ENCODE measurements around the gene GTF3A.

The GTF3A gene

DNA sequence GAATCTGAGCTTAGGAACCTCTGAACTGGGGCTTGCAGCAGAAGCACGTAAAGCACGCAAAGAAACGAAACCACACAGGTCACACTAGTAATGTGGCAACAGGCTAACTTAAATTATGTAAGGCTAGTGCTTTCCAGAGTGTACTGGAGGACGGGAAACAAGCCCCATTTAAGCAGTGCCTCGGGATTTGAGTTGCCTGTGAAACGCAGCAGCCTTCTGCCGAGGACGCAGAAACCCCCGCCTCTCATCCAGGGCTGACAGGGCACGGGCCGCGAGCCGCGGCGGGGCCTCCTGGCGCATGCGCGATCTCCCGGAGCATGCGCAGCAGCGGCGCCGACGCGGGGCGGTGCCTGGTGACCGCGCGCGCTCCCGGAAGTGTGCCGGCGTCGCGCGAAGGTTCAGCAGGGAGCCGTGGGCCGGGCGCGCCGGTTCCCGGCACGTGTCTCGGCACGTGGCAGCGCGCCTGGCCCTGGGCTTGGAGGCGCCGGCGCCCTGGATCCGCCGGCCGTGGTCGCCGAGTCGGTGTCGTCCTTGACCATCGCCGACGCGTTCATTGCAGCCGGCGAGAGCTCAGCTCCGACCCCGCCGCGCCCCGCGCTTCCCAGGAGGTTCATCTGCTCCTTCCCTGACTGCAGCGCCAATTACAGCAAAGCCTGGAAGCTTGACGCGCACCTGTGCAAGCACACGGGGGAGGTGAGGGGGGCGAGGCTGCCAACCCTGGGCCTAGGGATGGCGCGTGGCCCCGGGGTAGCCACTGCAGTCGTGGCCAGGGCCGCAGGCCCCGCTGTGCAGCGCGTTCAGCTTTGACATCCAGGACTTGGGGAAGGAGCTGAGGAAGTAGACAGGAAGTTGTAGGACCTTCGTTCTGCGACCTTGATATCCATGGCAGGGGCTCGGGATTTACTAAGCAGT, at the start of gene GTF3A:
Gene GTF3A, plus strand, starts transcription at position 374 of the 912 bp plus-strand sequence.
- Histone ChIP-seq H3K4me1 (ENCODE audit: control insufficient read depth, insufficient read depth, low read length, unreplicated experiment) (peaks cover 10% of the 10 kb centered on the region), H3K27ac (ENCODE audit: low read depth, low read length) (peak within 1 kb of the TSS; percentile 37), H3K27me3 (ENCODE audit: insufficient read depth, low read length) (no peaks in the 10 kb centered on the region), H3K4me3 (ENCODE audit: low read depth, low read length) (peak within 1 kb of the TSS; percentile 97), H3K36me3 (ENCODE audit: insufficient read depth, low read length) (no peaks in the 10 kb centered on the region), H2AFZ (ENCODE audit: low read length, unreplicated experiment) (peak within 1 kb of the TSS; percentile 95), H3K79me2 (ENCODE audit: control insufficient read depth, insufficient read depth, low read length, unreplicated experiment) (peaks cover 26% of the 10 kb centered on the region)

GRCh38 chr13:27374650-27375049, 49.8 kb upstream of the GTF3A start:
- Histone ChIP-seq H2AFZ (ENCODE audit: low read length, unreplicated experiment) (no peak overlapping the region), H3K27me3 (ENCODE audit: insufficient read depth, low read length) (peaks cover 26% of the 10 kb centered on the region; the same call in 1 of the 2 replicates), H3K27ac (ENCODE audit: low read depth, low read length) (no peak overlapping the region), H3K4me1 (ENCODE audit: control insufficient read depth, insufficient read depth, low read length, unreplicated experiment) (peaks cover 7% of the 10 kb centered on the region), H3K4me3 (ENCODE audit: low read depth, low read length) (no peak overlapping the region), H3K79me2 (ENCODE audit: control insufficient read depth, insufficient read depth, low read length, unreplicated experiment) (no peaks in the 10 kb centered on the region), H3K36me3 (ENCODE audit: insufficient read depth, low read length) (no peaks in the 10 kb centered on the region)

GRCh38 chr13:27375686-27376326, 48.6 kb upstream of the GTF3A start:
- no peak overlapping the region for H3K27ac ChIP-seq (ENCODE audit: low read depth, low read length)
- H3K79me2 ChIP-seq (ENCODE audit: control insufficient read depth, insufficient read depth, low read length, unreplicated experiment): no peaks in the 10 kb centered on the region
- H3K4me3 ChIP-seq (ENCODE audit: low read depth, low read length): no peak overlapping the region
- no peaks in the 10 kb centered on the region for H3K36me3 ChIP-seq (ENCODE audit: insufficient read depth, low read length)
- H2AFZ ChIP-seq (ENCODE audit: low read length, unreplicated experiment): no peak overlapping the region
- peaks cover 26% of the 10 kb centered on the region; the same call in 1 of the 2 replicates for H3K27me3 ChIP-seq (ENCODE audit: insufficient read depth, low read length)
- peaks cover 7% of the 10 kb centered on the region for H3K4me1 ChIP-seq (ENCODE audit: control insufficient read depth, insufficient read depth, low read length, unreplicated experiment)

GRCh38 chr13:27379126-27379525, 45.3 kb upstream of the GTF3A start:
- Histone ChIP-seq H3K4me1 (ENCODE audit: control insufficient read depth, insufficient read depth, low read length, unreplicated experiment) (peaks cover 7% of the 10 kb centered on the region), H3K36me3 (ENCODE audit: insufficient read depth, low read length) (no peaks in the 10 kb centered on the region), H3K27ac (ENCODE audit: low read depth, low read length) (no peak overlapping the region), H3K79me2 (ENCODE audit: control insufficient read depth, insufficient read depth, low read length, unreplicated experiment) (no peaks in the 10 kb centered on the region), H3K4me3 (ENCODE audit: low read depth, low read length) (no peak overlapping the region), H2AFZ (ENCODE audit: low read length, unreplicated experiment) (no peak overlapping the region), H3K27me3 (ENCODE audit: insufficient read depth, low read length) (no peaks in the 10 kb centered on the region)

GRCh38 chr13:27379694-27380641, 44.5 kb upstream of the GTF3A start:
- peaks cover 7% of the 10 kb centered on the region for H3K4me1 ChIP-seq (ENCODE audit: control insufficient read depth, insufficient read depth, low read length, unreplicated experiment)
- no peaks in the 10 kb centered on the region for H3K36me3 ChIP-seq (ENCODE audit: insufficient read depth, low read length)
- no peak overlapping the region for H3K27ac ChIP-seq (ENCODE audit: low read depth, low read length)
- no peak overlapping the region for H2AFZ ChIP-seq (ENCODE audit: low read length, unreplicated experiment)
- peaks cover 4% of the 10 kb centered on the region for H3K27me3 ChIP-seq (ENCODE audit: insufficient read depth, low read length)
- H3K79me2 ChIP-seq (ENCODE audit: control insufficient read depth, insufficient read depth, low read length, unreplicated experiment): no peaks in the 10 kb centered on the region
- no peak overlapping the region for H3K4me3 ChIP-seq (ENCODE audit: low read depth, low read length)

DNA sequence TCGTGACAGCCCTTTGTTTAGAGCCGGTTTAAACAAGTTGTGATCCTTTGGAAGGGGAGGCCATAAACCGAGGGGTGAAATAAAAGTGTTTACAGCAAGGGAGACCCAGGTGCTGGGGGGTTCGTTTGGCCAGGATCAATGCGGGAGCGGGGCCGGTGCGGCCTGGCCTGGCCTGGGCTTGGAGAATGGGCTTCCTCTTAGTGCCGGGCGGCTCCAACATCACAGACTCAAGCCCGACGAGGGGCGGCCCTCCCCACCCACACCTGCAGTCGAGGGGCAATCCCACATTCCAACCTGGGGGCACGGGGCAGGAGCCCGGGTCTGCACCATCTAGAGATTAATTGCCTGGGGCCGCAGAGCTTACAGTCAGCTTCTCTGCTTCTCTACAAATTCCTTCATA, 42.8 kb upstream of the GTF3A start:
- Histone ChIP-seq H2AFZ (ENCODE audit: low read length, unreplicated experiment) (no peak overlapping the region), H3K36me3 (ENCODE audit: insufficient read depth, low read length) (no peaks in the 10 kb centered on the region), H3K27me3 (ENCODE audit: insufficient read depth, low read length) (peaks cover 17% of the 10 kb centered on the region), H3K4me1 (ENCODE audit: control insufficient read depth, insufficient read depth, low read length, unreplicated experiment) (no peaks in the 10 kb centered on the region), H3K4me3 (ENCODE audit: low read depth, low read length) (no peak overlapping the region), H3K27ac (ENCODE audit: low read depth, low read length) (no peak overlapping the region), H3K79me2 (ENCODE audit: control insufficient read depth, insufficient read depth, low read length, unreplicated experiment) (no peaks in the 10 kb centered on the region)

DNA sequence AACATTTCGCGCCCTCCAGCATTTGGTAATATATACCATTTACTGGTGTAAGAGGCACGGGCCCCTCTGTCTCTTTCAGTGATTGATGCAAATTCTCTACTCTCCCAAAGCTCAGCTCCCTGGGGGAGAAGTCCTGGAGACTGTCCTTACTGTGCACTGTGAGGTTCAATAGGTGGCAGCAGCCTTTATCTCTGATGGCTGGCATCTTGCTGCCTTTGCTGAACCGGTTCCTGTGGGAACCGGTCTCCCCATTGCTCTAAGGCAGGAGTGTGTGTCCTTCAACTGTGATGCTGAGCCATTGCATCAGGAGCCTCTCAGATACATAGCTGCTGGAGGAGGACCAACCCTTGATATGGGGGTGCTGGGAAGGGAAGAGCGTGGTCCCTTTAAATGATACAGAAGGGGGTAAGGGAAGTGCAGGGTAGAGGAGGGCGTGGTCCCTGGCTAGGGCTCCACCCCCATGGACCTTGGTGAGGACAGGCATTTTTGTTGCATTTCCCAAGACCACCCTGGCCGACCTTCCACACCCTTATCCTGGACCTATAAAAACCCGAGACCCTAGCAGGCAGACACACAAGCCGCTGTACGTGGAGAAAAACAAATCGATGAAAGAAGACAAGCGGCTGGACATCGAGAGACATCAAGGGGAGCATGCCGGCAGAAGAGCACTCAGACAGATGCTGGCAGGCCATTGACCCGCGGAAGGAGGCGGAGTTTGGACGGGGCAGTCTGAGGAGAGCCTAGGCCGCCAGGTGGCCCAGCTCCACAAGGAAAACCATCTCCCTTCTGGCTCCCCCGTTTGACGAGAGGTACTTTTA, 41.1 kb upstream of the GTF3A start:
- Histone ChIP-seq H2AFZ (ENCODE audit: low read length, unreplicated experiment) (no peak overlapping the region), H3K27me3 (ENCODE audit: insufficient read depth, low read length) (peaks cover 17% of the 10 kb centered on the region), H3K36me3 (ENCODE audit: insufficient read depth, low read length) (no peaks in the 10 kb centered on the region), H3K4me1 (ENCODE audit: control insufficient read depth, insufficient read depth, low read length, unreplicated experiment) (no peaks in the 10 kb centered on the region), H3K4me3 (ENCODE audit: low read depth, low read length) (no peak overlapping the region), H3K27ac (ENCODE audit: low read depth, low read length) (no peak overlapping the region), H3K79me2 (ENCODE audit: control insufficient read depth, insufficient read depth, low read length, unreplicated experiment) (no peaks in the 10 kb centered on the region)

DNA sequence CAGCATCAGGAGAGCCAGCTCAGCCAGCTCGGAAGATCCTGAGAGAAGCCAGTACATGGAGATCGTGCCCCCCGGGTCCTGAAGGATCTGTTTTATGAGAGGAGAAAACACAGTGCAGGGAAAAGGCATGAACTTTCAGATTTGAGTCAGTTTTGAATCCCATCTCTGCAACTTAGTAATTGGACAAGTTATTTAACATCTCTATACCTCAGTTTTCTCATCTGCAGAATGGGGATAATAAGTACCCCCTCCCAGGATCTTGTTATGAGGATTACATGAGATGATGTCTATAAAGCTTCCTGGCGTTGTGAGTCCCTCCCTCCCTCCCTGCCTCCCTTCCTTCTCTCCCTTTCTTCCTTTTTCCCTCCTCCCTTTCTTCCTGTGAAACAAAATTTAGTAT, 40.1 kb upstream of the GTF3A start:
- H3K27me3 ChIP-seq (ENCODE audit: insufficient read depth, low read length): peaks cover 17% of the 10 kb centered on the region
- H3K4me1 ChIP-seq (ENCODE audit: control insufficient read depth, insufficient read depth, low read length, unreplicated experiment): no peaks in the 10 kb centered on the region
- H3K27ac ChIP-seq (ENCODE audit: low read depth, low read length): no peak overlapping the region
- no peak overlapping the region for H3K4me3 ChIP-seq (ENCODE audit: low read depth, low read length)
- H3K79me2 ChIP-seq (ENCODE audit: control insufficient read depth, insufficient read depth, low read length, unreplicated experiment): no peaks in the 10 kb centered on the region
- no peaks in the 10 kb centered on the region for H3K36me3 ChIP-seq (ENCODE audit: insufficient read depth, low read length)
- H2AFZ ChIP-seq (ENCODE audit: low read length, unreplicated experiment): no peak overlapping the region

DNA sequence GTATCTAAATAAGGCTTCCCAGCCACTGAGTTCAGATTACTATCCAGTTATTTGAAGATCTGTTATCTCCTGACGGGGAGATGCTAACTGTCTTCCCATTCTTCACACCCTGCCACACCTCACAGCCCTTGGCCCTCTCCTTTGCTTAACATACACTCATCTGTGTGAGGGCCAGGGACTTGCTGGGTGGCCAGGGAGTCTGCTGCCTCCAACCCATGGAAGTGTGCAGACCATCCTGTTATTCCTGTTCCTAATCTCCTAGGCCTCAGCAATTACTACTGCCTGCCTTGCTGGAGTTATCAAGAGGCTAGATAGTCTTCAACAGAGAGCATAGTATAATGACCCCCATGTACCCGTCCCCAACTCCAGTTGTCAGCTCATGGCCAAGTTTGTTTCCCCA, 36.2 kb upstream of the GTF3A start:
- Histone ChIP-seq H2AFZ (ENCODE audit: low read length, unreplicated experiment) (no peak overlapping the region), H3K36me3 (ENCODE audit: insufficient read depth, low read length) (no peaks in the 10 kb centered on the region), H3K4me3 (ENCODE audit: low read depth, low read length) (no peak overlapping the region), H3K27me3 (ENCODE audit: insufficient read depth, low read length) (peaks cover 33% of the 10 kb centered on the region), H3K4me1 (ENCODE audit: control insufficient read depth, insufficient read depth, low read length, unreplicated experiment) (no peaks in the 10 kb centered on the region), H3K27ac (ENCODE audit: low read depth, low read length) (no peak overlapping the region), H3K79me2 (ENCODE audit: control insufficient read depth, insufficient read depth, low read length, unreplicated experiment) (no peaks in the 10 kb centered on the region)

- H3K79me2 ChIP-seq (ENCODE audit: control insufficient read depth, insufficient read depth, low read length, unreplicated experiment): no peaks in the 10 kb centered on the region
- peaks cover 41% of the 10 kb centered on the region for H3K27me3 ChIP-seq (ENCODE audit: insufficient read depth, low read length)
- H3K36me3 ChIP-seq (ENCODE audit: insufficient read depth, low read length): no peaks in the 10 kb centered on the region
- H3K27ac ChIP-seq (ENCODE audit: low read depth, low read length): no peak overlapping the region
- H3K4me1 ChIP-seq (ENCODE audit: control insufficient read depth, insufficient read depth, low read length, unreplicated experiment): no peaks in the 10 kb centered on the region
- H3K4me3 ChIP-seq (ENCODE audit: low read depth, low read length): no peak overlapping the region
- no peak overlapping the region for H2AFZ ChIP-seq (ENCODE audit: low read length, unreplicated experiment)
Measured at GRCh38 chr13:27389891-27390290, 34.5 kb upstream of the GTF3A start.
